WTC11 (cell line): ENCODE results near the gene TMEM234. TPM values are rescaled to one million over a fixed set of nuclear protein-coding genes. Genes with fewer than 3 reads are reported as not detected.
A peak's percentile ranks its signal among the peaks of the same experiment; 100 is the strongest.

Experiments used
- ATAC-seq: fragments of 200-7000 bp; cut with Tn5 transposase; 2 replicates; pipeline ENCODE4 v1.10.0; 2021; ENCODE audit warnings: mild to moderate bottlenecking, moderate library complexity
- CTCF ChIA-PET: fragments of 300-600 bp; sonication (Branson Sonifier 250); formaldehyde crosslinking; loops from one replicate; lab custom pipeline; 2021; ENCODE audit warnings: antibody characterized with exemption; lab: Charles Lee
- POLR2A ChIA-PET: fragments of 350-600 bp; sonication (Branson Sonifier 250); formaldehyde crosslinking; loops from one replicate; lab custom pipeline; 2021; ENCODE audit warnings: antibody characterized with exemption; lab: Charles Lee
- DNase-seq: peaks from one replicate; pipeline ENCODE4 v3.0.0; 2021; ENCODE audit warnings: low spot score
- H3K27ac Mint-ChIP-seq: 2 replicates; pipeline ENCODE4 v1.8.0; 2021; ENCODE audit warnings: mixed read lengths
- H3K27me3 Mint-ChIP-seq: 2 replicates; pipeline ENCODE4 v1.8.0; 2021; ENCODE audit warnings: low read depth, mild to moderate bottlenecking, moderate library complexity, mixed read lengths
- H3K36me3 Mint-ChIP-seq: 2 replicates; pipeline ENCODE4 v1.8.0; 2021; ENCODE audit warnings: mixed read lengths
- H3K4me1 Mint-ChIP-seq: 2 replicates; pipeline ENCODE4 v1.8.0; 2022; ENCODE audit warnings: mixed read lengths
- H3K4me3 Mint-ChIP-seq: 2 replicates; pipeline ENCODE4 v1.8.0; 2021; ENCODE audit warnings: mild to moderate bottlenecking, moderate library complexity, mixed read lengths
- H3K9me3 Mint-ChIP-seq: 2 replicates; pipeline ENCODE4 v1.8.0; 2021; ENCODE audit warnings: mixed read lengths
- ATF2 ChIP-seq: sonication (generic); formaldehyde crosslinking; IDR thresholded peaks from 2 replicates; pipeline ENCODE4 v1.8.1; 2022; ENCODE audit warnings: low read depth, missing genetic modification reagents, borderline replicate concordance
- CREB1 ChIP-seq: sonication (generic); formaldehyde crosslinking; IDR thresholded peaks from 2 replicates; pipeline ENCODE4 v1.8.0; 2023; ENCODE audit warnings: mild to moderate bottlenecking, missing genetic modification reagents
- CREM ChIP-seq: sonication (generic); formaldehyde crosslinking; IDR thresholded peaks from 2 replicates; pipeline ENCODE4 v1.8.1; 2022; ENCODE audit warnings: mild to moderate bottlenecking, missing genetic modification reagents, moderate library complexity
- CTCF ChIP-seq: fragments of 200-600 bp; IDR thresholded peaks from 2 replicates; pipeline ENCODE4 v1.8.0; 2022; ENCODE audit warnings: antibody characterized with exemption
- E2F1 ChIP-seq: sonication (generic); formaldehyde crosslinking; IDR thresholded peaks from 2 replicates; pipeline ENCODE4 v1.8.0; 2022; ENCODE audit warnings: mild to moderate bottlenecking, missing genetic modification reagents
- E2F4 ChIP-seq: sonication (generic); formaldehyde crosslinking; IDR thresholded peaks from 2 replicates; pipeline ENCODE4 v1.8.1; 2022; ENCODE audit warnings: low read depth, mild to moderate bottlenecking, moderate library complexity, missing genetic modification reagents, borderline replicate concordance
- ELF4 ChIP-seq: sonication (generic); formaldehyde crosslinking; IDR thresholded peaks from 2 replicates; pipeline ENCODE4 v1.8.1; 2022; ENCODE audit warnings: low read depth, mild to moderate bottlenecking, moderate library complexity, missing genetic modification reagents
- EMX1 ChIP-seq: fragments of 250-450 bp; sonication (Bioruptor Pico); IDR thresholded peaks from 2 replicates; pipeline ENCODE4 v1.8.0; 2021; ENCODE audit warnings: mild to moderate bottlenecking
- HMGXB4 ChIP-seq: sonication (generic); formaldehyde crosslinking; IDR thresholded peaks from 2 replicates; pipeline ENCODE4 v1.8.1; 2023; ENCODE audit warnings: mild to moderate bottlenecking, moderate library complexity, missing genetic modification reagents
- IRF1 ChIP-seq: sonication (generic); formaldehyde crosslinking; IDR thresholded peaks from 2 replicates; pipeline ENCODE4 v1.8.0; 2023; ENCODE audit warnings: missing genetic modification reagents
- KAT7 ChIP-seq: sonication (generic); formaldehyde crosslinking; IDR thresholded peaks from 2 replicates; pipeline ENCODE4 v1.8.1; 2023; ENCODE audit warnings: missing genetic modification reagents, mild to moderate bottlenecking, borderline replicate concordance
- MAX ChIP-seq: sonication (generic); formaldehyde crosslinking; IDR thresholded peaks from 2 replicates; pipeline ENCODE4 v1.8.0; 2022; ENCODE audit warnings: mild to moderate bottlenecking, missing genetic modification reagents
- RELA ChIP-seq: sonication (generic); formaldehyde crosslinking; IDR thresholded peaks from 2 replicates; pipeline ENCODE4 v1.8.1; 2022; ENCODE audit warnings: missing genetic modification reagents, mild to moderate bottlenecking, borderline replicate concordance
- SMAD3 ChIP-seq: sonication (generic); formaldehyde crosslinking; IDR thresholded peaks from 2 replicates; pipeline ENCODE4 v1.8.0; 2022; ENCODE audit warnings: missing genetic modification reagents, mild to moderate bottlenecking, borderline replicate concordance
- TEAD1 ChIP-seq: sonication (generic); formaldehyde crosslinking; IDR thresholded peaks from 2 replicates; pipeline ENCODE4 v1.8.0; 2022; ENCODE audit warnings: mild to moderate bottlenecking, missing genetic modification reagents
- ZBTB43 ChIP-seq: sonication (generic); formaldehyde crosslinking; IDR thresholded peaks from 2 replicates; pipeline ENCODE4 v1.8.1; 2023; ENCODE audit warnings: mild to moderate bottlenecking, missing genetic modification reagents
- ZNF138 ChIP-seq: sonication (generic); formaldehyde crosslinking; conservative IDR thresholded peaks from 2 replicates; pipeline ENCODE4 v1.8.1; 2022; ENCODE audit warnings: mild to moderate bottlenecking, moderate library complexity, missing genetic modification reagents
- ZNF263 ChIP-seq: sonication (generic); formaldehyde crosslinking; IDR thresholded peaks from 2 replicates; pipeline ENCODE4 v1.8.1; 2022; ENCODE audit warnings: low read depth, mild to moderate bottlenecking, moderate library complexity, missing genetic modification reagents
- ZNF281 ChIP-seq: sonication (generic); formaldehyde crosslinking; IDR thresholded peaks from 2 replicates; pipeline ENCODE4 v1.8.0; 2023; ENCODE audit warnings: mild to moderate bottlenecking, missing genetic modification reagents
- total RNA-seq: library from RNA; stranded (reverse); gene quantifications from 3 replicates; pipeline ENCODE4 v1.2.3, GENCODE V29; 2021

The TMEM234 gene
- total RNA-seq, 1 experiment from 2014 or later = 11.9 TPM

GRCh38 chr1:32224285-32224684 lies 2.1 kb upstream of the TMEM234 start:
- POLR2A ChIA-PET = no interaction called here
- no peak for ATAC-seq
- H3K36me3 Mint-ChIP-seq = peaks cover 39% of the 10 kb centered on the region

More at GRCh38 chr1:32224285-32224684, 2.1 kb upstream of the TMEM234 start:
- DNase-seq = no peak
- TF ChIP-seq EMX1 (CRISPR knock-in tag) = no peak
- TF ChIP-seq ELF4 (CRISPR knock-in tag) = no peak
- no peak for TF ChIP-seq TEAD1 (CRISPR knock-in tag)
- TF ChIP-seq SMAD3 (CRISPR knock-in tag) = no peak
- no peak for TF ChIP-seq RELA (CRISPR knock-in tag)
- no peak for TF ChIP-seq ZNF263 (CRISPR knock-in tag)
- no peak for TF ChIP-seq CTCF
- no peak for TF ChIP-seq CREM (CRISPR knock-in tag)
- no peak for TF ChIP-seq ZNF138 (CRISPR knock-in tag)
- TF ChIP-seq KAT7 (CRISPR knock-in tag) = no peak
- TF ChIP-seq ZBTB43 = no peak
- no peak for TF ChIP-seq MAX (CRISPR knock-in tag)
- TF ChIP-seq CREB1 (CRISPR knock-in tag) = no peak
- TF ChIP-seq E2F4 (CRISPR knock-in tag) = no peak
- no peak for TF ChIP-seq ZNF281 (CRISPR knock-in tag)
- TF ChIP-seq IRF1 (CRISPR knock-in tag) = no peak
- no peak for TF ChIP-seq ATF2 (CRISPR knock-in tag)
- no peak for TF ChIP-seq E2F1
- TF ChIP-seq HMGXB4 (CRISPR knock-in tag) = no peak
- TF ChIP-seq, all 79 proteins: peak for 0
- H3K4me3 Mint-ChIP-seq = peak overlapping the region; percentile 95
- CTCF ChIA-PET = interaction anchor here (3.5 kb wide), 1 partner anchor 25 kb away, joined by 23 read pairs; no protein-coding TSS in a partner anchor
- H3K27me3 Mint-ChIP-seq = no peaks in the 10 kb centered on the region
- no peaks in the 10 kb centered on the region for H3K9me3 Mint-ChIP-seq
- H3K4me1 Mint-ChIP-seq = peaks cover 13% of the 10 kb centered on the region
- peak overlapping the region; percentile 33; the same call in 1 of the 2 replicates for H3K27ac Mint-ChIP-seq
